Measurements from ENCODE around the gene SDCCAG8.

Gene SDCCAG8

DNA sequence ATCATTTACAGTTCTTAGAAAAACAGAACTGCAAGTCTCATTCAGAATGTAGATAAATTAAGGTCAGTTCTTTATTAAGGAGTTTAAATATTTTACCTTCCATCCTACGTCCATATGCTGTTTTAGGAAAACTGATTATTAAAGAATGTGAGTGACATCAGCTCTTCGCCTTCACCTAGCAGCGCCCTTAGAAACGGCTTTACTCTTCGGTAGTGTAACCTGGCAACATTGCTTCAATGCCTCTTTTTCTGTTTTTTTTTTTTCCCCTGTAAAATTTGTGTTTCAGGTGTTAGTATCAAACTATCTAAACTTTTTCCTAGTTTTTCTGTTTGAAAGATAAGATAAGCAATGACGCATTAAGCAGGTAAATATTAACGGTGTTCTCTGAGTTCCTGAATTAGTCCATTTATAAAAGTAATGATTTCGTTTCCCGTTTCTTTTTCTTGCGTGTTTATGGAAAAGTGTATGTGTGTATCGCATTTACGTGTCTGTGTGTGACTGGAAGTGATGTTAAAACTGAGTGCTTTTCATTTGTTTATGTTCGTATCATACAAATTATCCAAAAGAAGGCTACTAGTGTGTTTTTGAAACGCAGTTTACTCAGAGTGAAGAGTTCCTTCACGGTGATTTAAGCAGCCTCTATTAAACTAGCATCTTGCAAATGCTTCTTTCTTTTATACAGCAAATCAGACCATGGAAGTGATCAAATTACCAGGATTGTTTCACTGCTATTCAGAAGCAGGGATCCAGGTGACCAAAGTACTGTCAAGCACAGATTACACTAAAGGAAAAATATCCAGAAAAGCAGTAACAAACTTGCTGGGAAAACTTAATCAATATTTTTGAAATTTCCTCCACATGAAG, 139.0 kb downstream of the SDCCAG8 start:
- DNase-seq: no peak

DNA sequence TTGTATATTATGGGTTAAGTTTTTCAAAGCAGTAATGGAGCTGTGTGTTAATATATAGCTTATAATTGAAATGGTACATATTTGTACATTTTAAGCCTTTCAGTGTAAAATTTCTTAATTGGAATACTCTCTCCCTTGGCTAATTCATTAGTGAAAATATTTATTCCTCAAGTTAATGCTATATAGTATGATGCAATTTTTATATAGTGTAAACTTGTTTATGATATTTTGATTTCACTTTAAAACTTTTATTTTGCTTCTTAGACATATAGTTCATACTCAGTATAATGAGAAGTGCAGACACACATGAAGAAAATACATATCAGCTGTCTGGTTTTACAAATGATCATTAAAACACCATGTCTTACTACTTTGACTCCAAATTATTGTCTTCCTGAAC, 140.6 kb downstream of the SDCCAG8 start:
- no peak for DNase-seq

DNA sequence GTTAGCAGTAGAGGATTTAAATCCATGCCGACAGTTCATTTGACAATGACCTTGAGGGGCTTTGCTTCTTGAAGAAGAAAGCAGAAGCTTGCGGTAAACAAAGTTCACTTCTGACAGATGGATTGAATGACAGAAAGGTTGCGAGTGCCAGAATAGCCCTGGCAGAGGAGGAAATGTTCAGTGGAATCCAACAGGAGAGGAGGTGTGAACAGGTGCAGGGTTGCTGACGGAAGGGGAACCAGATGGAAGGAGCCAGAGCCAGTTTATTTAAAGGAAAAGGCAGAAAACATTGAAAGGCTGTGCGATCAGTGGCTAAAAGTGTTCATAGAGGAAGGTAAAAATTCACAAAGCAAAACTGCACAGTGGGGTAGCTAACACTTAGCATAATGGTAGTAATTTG, 141.0 kb downstream of the SDCCAG8 start:
- no peak for DNase-seq

DNA sequence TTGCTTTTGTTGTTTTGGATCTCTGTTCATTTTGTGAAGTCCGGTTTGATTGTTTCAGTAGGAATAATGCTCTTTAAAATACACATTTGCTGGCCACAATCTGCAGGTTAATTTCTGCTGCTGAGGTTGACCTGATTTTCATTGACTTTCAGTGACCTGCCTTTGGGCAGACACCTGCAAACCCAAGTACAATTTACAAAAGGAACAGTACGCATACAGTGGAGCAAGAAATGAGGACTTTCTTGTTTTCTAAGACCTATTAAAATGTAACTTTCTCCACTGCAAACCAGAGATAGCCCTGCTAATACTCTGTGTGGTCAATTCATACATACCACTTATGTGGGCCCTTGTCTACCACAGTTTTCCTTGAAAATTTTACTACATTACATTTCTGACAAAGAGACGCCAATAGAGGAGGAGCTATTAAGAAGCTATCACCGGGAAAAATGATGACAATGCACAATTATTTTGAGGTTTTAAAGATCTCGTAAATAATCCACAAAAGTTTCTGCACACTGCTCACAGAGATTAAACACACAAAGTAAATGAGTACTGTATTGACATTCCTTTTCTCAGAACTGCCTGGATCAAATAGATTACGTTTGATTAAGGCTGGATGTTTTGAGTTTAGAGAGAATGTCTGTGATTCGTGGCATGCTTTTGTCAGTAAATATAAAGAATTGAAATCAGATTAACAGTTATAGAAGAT, 141.9 kb downstream of the SDCCAG8 start:
- DNase-seq: no peak

DNA sequence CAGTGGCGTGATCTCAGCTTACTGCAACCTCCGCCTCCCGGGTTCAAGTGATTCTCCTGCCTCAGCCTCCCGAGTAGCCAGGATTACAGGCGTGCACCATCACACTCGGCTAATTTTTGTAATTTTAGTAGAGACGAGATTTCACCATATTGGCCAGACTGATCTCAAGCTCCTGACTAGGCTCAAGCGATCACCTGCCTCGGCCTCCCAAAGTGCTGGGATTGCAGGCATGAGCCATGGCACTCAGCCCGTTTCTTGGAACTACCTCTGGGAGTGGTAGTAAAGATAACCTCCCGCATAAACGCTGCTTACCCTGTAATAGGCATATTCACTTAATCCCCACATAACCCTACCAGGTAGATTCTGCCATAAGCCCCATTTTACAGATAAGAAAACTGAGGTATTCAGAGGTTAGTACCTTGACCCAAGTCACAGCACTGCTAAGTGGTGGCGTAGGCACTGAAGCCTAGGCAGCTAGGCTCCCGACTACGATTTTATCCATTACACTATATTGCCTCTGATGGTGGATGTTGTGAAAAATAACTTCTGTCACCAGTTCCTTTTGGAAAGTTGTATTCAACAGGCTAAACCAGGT, 143.8 kb downstream of the SDCCAG8 start:
- no peak for DNase-seq

DNA sequence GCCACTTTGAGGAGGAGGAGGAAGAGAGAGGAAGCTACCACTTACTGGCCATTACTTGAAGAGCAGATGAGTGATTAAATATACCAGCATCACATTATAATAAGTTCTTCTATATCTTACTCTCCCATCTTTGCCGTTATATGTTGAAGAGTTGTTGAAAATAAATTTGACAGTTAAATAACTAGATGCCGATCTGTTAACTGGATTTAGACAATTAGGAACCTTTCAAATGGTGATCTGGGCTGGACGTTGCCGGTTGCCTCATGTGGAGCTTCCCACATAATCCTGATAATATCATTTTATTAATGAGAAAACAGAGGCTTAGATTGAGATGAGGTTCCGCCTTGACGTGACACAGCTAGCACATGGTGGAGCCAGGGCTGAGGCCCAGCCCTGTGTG, 147.0 kb downstream of the SDCCAG8 start:
- no peak for DNase-seq

DNA sequence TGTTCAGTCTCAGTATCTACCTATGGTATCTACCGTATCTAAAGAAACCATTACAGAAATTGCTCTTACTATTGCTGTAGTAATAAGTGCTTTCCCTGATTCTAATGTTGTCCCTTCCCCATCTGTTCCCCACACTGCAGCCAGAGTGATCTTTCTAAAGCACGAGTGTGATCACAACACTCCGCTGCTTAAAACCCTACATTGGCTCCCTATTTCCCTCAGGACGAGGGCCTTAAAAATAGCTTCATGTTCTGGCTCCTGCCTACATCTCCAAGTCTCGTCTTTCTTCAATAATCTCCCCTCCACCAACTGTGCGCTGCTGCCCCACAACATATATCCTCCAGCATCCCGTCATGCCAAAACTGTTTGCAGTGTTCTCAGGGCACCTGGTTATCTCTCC, 150.6 kb downstream of the SDCCAG8 start:
- no peak for DNase-seq

DNA sequence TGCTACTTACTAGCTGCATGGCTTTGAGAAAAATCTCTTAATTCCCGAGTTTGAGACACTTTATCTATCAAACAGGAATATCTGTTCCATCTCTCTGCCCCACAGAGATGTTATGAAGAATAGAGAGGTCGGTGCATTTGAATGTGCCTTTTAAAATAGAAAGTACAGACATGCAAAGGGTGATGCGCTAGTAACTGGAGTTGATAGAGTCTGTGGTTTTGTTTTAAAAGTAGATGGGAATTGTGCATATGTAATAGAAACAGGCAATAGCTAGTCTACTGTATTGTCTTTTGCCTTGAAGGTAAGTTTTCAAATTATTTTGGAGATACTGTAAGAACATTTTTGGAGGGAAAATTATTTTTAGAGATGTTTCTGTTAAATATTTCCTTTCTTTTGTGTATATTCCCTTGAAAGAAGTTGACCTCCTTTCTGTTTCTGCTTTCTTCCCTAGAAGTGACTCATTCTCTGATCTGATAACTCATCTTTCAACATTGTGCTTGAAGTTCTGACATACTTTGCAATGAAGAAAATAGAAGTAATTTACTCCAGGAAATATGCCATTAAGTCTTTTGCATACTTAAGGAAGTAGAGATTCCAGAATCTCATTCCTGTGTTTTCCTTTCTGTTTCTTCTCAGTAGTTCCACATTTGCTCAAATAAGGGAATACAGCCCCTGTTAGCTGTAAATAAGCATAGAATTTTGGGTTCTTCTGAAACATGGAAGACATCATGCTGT, 151.6 kb downstream of the SDCCAG8 start:
- peak; percentile 14 for DNase-seq

DNA sequence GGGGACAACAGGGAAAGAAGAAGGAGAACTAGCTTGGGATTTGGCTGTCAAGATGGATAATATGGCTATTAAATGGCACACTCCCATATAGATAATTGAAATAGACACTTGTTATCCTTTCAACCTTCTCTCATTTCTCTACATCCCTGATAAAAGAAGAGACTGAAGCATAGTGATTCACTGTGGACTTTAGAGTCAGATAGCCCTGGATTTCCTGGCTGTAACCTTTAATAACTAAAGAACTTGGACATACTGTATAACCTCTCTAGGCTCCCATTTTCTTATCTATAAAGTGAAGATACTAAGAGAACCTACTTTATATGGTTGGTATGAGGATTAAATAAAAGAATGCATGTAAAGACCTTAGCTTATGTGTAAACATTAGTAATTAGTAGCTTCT, 152.6 kb downstream of the SDCCAG8 start:
- no peak for DNase-seq

DNA sequence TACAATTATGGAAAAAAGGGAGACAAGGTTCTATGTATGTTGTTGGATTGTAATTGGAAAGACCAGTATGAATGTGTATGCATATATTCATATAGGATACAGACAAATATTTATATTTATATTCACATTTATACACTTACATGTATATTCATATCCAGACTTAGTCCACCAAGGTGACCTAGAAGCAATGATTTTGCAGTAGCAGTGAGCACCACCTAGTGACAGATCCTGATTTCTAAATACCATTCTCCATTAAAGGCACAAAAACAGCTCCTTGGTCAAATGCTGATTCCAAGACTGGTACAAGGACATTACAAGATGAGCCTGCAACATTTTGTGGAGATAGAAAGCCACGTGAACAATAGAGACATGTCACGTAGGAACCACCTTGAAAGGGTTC, 153.4 kb downstream of the SDCCAG8 start:
- no peak for DNase-seq

DNA sequence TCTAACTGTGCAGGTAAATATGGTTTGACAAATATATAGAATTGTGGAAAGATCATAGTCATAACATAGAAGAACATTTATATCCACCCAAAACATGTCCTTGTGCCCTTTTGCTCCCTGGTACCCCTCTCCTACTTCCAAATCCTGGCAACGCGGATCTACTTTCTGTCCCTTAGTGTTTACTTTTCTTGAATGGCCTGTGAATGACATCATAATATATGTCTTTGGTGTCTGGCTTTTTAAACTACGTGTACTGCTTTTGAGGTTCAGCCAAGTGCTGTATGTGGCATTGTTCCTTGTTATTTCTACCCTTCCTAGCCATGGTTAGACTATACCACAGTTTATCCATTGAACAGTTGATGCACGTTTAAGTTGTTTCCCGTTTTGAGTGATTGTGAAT, 155.6 kb downstream of the SDCCAG8 start:
- no peak for DNase-seq

DNA sequence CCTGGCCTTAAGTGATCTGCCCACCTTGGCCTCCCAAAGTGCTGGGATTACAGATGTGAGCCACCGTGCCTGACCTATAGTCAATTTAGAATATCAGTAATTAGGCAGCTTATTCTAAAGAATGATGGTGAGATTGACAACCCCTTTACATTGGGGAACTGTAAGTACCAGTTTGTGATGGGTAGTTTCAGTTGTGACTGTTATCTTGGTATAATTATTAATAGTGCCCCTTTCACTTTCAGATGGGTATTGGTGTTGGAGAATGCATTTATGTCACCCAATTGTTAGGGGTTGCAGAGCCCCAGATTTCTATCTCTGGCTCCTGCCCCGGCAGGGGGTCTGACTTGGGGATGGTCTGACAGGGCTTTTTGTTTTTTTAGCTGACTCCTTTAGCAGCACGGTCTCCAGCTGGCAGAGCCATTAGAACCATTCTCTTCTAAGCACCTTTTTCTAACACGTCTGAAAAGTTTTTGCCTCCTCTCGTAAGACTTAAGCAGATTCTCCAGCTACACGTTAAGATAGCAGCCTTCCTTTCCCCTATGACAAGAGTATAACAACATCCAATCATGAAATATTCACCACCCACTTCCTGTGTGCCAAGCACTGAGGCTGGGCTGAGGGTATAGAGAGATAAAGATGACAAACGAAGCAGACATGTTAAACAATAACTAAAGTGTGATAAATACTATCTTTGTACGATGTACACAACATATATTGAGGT, 157.8 kb downstream of the SDCCAG8 start:
- no peak for DNase-seq

DNA sequence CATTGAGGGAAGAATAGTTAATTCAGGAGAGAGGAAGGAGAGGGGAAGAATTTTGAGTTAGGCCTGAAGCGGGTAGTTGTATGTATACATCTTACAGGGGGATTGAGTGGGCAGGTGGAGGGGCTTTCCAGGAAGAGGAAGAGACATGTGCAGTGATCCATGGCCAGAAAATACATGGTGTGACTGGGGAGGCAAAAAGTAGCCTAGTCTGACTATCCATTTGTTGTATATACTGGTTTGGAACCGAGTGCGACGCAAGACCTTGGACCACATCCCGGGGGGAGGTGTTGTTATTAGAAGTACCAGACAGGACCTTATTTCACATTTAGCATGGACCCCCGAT, 158.3 kb downstream of the SDCCAG8 start:
- no peak for DNase-seq

DNA sequence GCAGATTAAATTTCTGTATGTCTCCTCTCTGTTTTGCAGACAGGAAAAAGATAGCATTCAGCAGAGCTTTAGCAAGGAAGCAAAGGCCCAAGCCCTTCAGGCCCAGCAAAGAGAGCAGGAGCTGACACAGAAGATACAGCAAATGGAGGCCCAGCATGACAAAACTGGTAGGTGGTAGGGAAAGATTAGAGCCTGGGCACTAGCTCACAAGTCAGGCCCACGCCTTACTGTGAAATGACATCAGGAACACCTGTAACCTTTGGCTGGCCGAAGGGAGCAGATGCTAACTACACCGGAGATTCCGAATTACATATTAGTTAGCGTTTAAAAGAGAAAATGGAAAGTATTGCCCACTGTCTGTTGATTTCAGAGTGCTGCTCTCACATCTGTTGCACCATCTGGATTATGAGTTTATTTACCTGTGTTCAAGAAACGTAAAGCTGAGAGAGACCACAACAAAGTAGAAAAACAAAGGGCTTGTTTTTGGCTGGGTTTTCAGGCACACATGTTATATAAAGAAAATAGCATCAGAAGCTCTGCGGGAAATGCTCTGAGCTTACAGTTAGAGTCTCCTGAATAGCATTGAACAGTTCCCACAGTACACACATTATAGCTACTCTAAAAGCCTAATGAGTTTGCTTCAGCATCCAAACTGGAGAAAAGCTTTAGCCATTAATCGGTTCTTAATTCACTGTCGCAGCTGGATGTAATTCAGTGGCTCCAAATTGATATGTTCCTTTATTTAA, 160.0 kb downstream of the SDCCAG8 start:
- no peak for DNase-seq

DNA sequence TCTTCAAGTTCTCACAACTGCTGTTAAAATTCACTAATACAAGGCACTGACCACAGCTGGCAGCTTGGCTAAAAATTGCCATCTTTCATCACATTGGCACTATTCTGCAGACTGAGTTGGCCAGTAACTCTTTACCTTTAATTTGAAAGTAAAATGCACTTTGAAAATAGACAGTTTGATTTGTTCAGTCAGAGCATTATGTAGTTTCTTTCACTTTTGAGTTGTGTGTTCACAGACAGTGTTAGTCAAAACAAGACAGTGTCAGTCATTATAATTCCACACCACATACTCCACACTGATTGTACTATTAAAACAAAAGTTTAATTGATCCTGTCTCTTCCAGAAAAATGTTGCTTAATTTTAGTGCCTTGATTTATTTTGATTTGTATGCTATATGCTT, 160.7 kb downstream of the SDCCAG8 start:
- no peak for DNase-seq

DNA sequence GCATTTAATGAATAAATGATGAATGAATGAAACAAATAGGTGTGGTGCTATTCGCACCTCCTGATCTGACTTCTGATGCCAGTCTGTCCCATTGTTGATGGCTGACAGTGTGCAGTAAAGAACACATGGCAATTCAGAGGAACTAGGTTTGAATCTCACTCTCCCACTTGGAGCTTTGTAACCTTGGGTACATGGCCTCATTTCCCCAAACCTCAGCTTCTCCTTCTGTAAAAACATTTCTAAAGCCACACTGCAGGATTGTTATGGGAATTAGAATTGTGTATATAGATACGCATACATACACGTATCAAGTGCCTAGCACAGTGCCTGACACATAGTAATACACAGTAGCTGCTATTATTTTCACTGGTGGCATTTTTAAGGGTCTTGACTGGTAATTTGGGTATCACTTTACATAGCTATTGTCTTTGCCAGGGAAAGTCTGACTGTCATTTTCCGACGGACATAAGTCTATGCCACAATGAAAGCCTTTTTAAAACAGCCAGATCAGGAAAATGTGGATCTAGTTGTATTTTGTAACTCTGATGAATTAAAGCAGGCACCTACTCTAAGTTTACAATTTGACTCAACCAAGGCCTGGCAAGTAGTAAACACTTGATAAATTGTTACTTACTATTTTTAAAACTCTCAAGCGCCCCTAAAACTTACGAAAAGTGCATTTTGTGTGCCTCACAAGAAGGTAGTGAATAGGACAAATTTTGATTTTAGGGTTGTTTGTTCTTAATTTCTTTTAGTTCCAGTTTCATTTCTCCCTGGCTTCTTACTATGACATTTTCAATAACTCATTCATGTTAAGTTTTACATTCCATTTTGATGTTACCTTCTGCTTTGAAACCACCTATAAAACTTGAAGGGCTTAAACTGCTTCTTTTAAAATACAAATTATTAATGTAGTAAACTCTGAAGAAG, 164.4 kb downstream of the SDCCAG8 start:
- DNase-seq: no peak

DNA sequence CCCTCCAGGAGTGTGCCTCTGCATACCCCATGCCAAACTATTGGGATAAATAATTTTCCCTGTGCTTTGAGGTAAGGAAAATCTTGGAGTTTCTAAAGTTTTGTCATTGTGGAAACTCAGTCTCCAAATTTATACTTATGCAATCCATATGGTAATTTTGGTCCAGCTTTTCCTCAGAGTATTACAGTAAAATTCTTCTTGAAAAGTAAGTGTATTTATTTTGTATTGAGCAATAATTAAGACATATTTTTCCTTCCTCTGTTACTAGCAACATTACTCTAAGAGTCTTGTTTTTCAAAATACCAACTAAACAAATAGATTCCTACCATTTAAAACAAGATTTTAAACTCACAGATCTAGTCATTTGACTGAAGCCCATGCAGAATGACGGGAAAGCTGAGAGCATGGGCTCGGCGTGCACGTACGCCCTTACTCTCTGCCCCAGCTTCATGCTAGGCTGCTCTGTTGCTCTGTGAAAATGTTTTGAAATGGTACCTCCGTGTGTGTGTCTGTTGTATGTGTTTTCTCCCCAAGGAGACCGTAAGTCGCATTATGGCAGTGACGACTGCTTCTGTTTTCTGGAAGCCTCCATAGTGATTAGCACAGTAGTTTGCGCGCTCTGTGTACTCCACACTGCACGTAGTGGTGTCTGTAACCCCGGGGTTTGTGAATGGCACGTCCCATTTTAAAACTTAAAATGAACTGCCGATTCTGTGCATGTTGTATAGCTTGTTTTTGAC, 165.3 kb downstream of the SDCCAG8 start:
- no peak for DNase-seq

DNA sequence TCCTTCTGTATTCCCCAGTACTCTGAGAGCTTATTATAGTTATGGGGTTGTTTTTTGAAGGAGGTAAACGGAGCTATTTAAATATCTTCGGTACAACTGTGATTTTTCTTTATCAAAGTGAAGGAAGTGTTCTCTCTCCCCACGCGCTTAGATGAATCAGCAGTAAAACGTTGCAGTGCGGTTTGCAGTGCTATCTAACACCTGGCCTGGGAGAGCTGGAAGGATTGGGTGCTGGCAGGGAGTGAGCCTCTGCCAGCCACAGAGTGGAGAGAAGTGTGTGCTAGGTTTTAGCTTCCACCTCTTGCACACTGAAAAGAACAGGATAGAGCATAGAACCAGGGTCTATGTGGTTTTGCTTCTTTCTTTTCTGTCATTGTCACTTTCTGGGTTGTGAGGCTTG, 165.9 kb downstream of the SDCCAG8 start:
- DNase-seq: no peak

DNA sequence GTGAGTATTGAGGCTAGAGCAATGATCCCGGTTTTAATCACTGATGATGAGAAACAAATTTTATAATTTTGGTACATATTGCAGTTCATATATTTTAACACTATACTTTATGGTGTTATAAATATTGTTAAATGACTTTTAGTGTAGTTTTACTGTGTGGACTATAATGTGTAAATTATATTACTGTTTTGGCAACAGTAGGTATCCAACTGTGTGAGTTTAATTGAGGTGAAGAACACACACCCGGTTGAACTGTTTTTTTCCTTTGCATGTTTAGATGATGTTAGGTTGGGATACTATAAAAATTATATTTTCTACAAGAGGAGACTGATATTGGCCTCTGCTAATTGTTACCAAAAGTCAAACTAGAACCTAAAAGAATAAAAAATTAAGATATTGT, 166.5 kb downstream of the SDCCAG8 start:
- no peak for DNase-seq

DNA sequence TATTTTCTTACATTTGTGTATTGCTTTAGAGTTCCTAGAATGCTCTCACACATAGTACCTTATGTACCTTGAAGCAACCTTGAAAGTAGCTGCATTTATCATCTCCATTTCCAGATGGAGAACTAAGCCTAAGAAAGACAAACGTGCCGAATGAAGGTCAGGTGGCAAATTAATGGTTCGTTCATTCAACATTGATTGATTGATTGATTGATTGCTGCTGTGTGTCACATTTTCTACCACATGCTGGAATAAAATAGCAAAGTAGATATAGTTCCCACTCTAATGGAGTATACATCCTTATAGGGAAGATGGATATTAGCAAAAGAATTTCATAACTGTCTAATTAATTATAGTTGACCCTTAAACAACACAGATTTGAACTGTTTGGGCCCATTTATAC, 172.2 kb downstream of the SDCCAG8 start:
- DNase-seq: no peak

Measured in amniotic stem cell (primary cell).